ENCODE measurements around the gene TRIM45.

GRCh38 chr1:117110774-117111173, 10.8 kb downstream of the TRIM45 start:
- no peak for TF ChIP-seq CTCF (IDR thresholded peaks at IDR 0.05)
- no peak for TF ChIP-seq POLR2A (IDR thresholded peaks at IDR 0.05)
